GM12878 (cell line): ENCODE measurements around the gene RAC2. TPM values are rescaled to one million over a fixed set of nuclear protein-coding genes. Genes with fewer than 3 reads are reported as not detected.
A peak's percentile ranks its signal among the peaks of the same experiment; 100 is the strongest.

Source experiments
- CBX3 ChIP-seq: fragments of 200-600 bp; sonication (generic); IDR thresholded peaks from 2 replicates; pipeline ENCODE4 v1.6.1; 2016; ENCODE audit warnings: low read depth, borderline replicate concordance
- CEBPB ChIP-seq, 2 experiments: fragments of 150-350 bp in 1 of 2; IDR thresholded peaks; 2 replicates each; pipeline ENCODE4 v1.6.1; 2012 to 2014; ENCODE audit warnings: low read depth in 2 of 2, low read length in 2 of 2, borderline replicate concordance in 1 of 2, inconsistent platforms in 1 of 2
- CHD2 ChIP-seq: IDR thresholded peaks from 2 replicates; pipeline ENCODE4 v1.6.1; 2011; ENCODE audit warnings: low read depth, low read length, improper control_type of control experiment, borderline replicate concordance
- EGR1 ChIP-seq, 2 experiments: IDR thresholded peaks; 1 replicate in 1 of 2; 2 replicates in 1 of 2; pipeline ENCODE4 v1.6.1; 2011 to 2012; ENCODE audit warnings: low read depth in 2 of 2, low read length in 2 of 2, borderline replicate concordance in 1 of 2, mild to moderate bottlenecking in 1 of 2, moderate library complexity in 1 of 2
- EP300 ChIP-seq, 2 experiments: fragments of 150-350 bp in 1 of 2; IDR thresholded peaks; 2 replicates each; pipeline ENCODE4 v1.6.1; 2011 to 2012; ENCODE audit warnings: low read depth in 2 of 2, low read length in 2 of 2, borderline replicate concordance in 1 of 2, improper control_type of control experiment in 1 of 2, inconsistent platforms in 1 of 2; ENCODE audit not compliant: control insufficient read depth in 1 of 2
- GATAD2B ChIP-seq: fragments of 450-650 bp; conservative IDR thresholded peaks from 2 replicates; pipeline ENCODE4 v1.6.1; 2017; ENCODE audit warnings: low read depth, mild to moderate bottlenecking, moderate library complexity
- HDAC6 ChIP-seq: fragments of 200-600 bp; sonication (generic); IDR thresholded peaks from one replicate; pipeline ENCODE4 v1.8.0; 2017; ENCODE audit warnings: antibody characterized with exemption; ENCODE audit not compliant: unreplicated experiment
- HDGF ChIP-seq: fragments of 450-650 bp; IDR thresholded peaks from 2 replicates; pipeline ENCODE4 v1.6.1; 2016; ENCODE audit warnings: antibody characterized with exemption
- MEF2B ChIP-seq: fragments of 450-650 bp; IDR thresholded peaks from 2 replicates; pipeline ENCODE4 v1.6.1; 2018; ENCODE audit warnings: mild to moderate bottlenecking, moderate library complexity; ENCODE audit not compliant: partially characterized antibody, poor library complexity, severe bottlenecking
- MXI1 ChIP-seq: fragments of 150-350 bp; IDR thresholded peaks from 2 replicates; pipeline ENCODE4 v1.6.1; 2011; ENCODE audit warnings: low read depth, mild to moderate bottlenecking, inconsistent platforms, low read length, improper control_type of control experiment
- NBN ChIP-seq: fragments of 450-650 bp; IDR thresholded peaks from 2 replicates; pipeline ENCODE4 v1.6.1; 2016
- NRF1 ChIP-seq: conservative IDR thresholded peaks from 2 replicates; pipeline ENCODE4 v1.6.1; 2011; ENCODE audit warnings: mild to moderate bottlenecking, low read depth, low read length, improper control_type of control experiment
- PKNOX1 ChIP-seq: fragments of 450-650 bp; IDR thresholded peaks from 2 replicates; pipeline ENCODE4 v1.6.1; 2016; ENCODE audit warnings: mild to moderate bottlenecking
- POU2F2 ChIP-seq: IDR thresholded peaks from 3 replicates; pipeline ENCODE4 v1.6.1; 2011; ENCODE audit warnings: low read depth, mild to moderate bottlenecking, low read length, borderline replicate concordance
- RCOR1 ChIP-seq: conservative IDR thresholded peaks from 2 replicates; pipeline ENCODE4 v1.6.1; 2012; ENCODE audit warnings: low read depth, low read length, improper control_type of control experiment
- SIN3A ChIP-seq: IDR thresholded peaks from 2 replicates; pipeline ENCODE4 v1.6.1; 2012; ENCODE audit warnings: low read depth, low read length, improper control_type of control experiment
- SREBF2 ChIP-seq: IDR thresholded peaks from 2 replicates; pipeline ENCODE4 v1.6.1; 2012; ENCODE audit warnings: mild to moderate bottlenecking, low read length
- STAT1 ChIP-seq: fragments of 450-650 bp; conservative IDR thresholded peaks from 2 replicates; pipeline ENCODE4 v1.6.1; 2014; ENCODE audit warnings: antibody characterized with exemption, mild to moderate bottlenecking
- TBL1XR1 ChIP-seq: IDR thresholded peaks from 2 replicates; pipeline ENCODE4 v1.6.1; 2012; ENCODE audit warnings: low read depth, low read length, improper control_type of control experiment
- ZBTB11 ChIP-seq: fragments of 450-650 bp; formaldehyde crosslinking; IDR thresholded peaks from 2 replicates; pipeline ENCODE4 v1.5.0; 2022; ENCODE audit warnings: mild to moderate bottlenecking, missing genetic modification characterization
- polyA plus RNA-seq, 11 experiments: library from polyadenylated mRNA; depleted of rRNA in 4 of 11; unstranded in 6 of 11; stranded (reverse) in 5 of 11; fragments of >200 nt; fragmentation: Nextera tagmentation in 4 of 11; fragmentation: Illumina TruSeq in 1 of 11; extraction: Ambion mirVana in 4 of 11; extraction: Trizol in 1 of 11; gene quantifications; 1 replicate in 1 of 11; 2 replicates in 10 of 11; pipeline versions ENCODE4 v1.2.1 to v1.2.3, GENCODE V29; 2011 to 2016; ENCODE audit warnings: inconsistent platforms in 2 of 11, missing spikeins in 2 of 11, low read depth in 1 of 11
- total RNA-seq, 4 experiments: library from RNA; depleted of rRNA in 3 of 4; stranded (reverse); fragments of >200 nt in 3 of 4; fragmentation: Illumina TruSeq in 1 of 4; extraction: Trizol in 1 of 4; gene quantifications; 2 replicates each; pipeline versions ENCODE4 v1.2.1 to v1.2.3, GENCODE V29; 2013 to 2021
- TF ChIP-seq, protein P1 (sequence below): fragments of 450-650 bp; formaldehyde crosslinking; IDR thresholded peaks from 2 replicates; pipeline ENCODE4 v1.4.0; 2020; ENCODE audit warnings: mild to moderate bottlenecking, moderate library complexity
- TF ChIP-seq, protein P2 (sequence below): IDR thresholded peaks from 2 replicates; pipeline ENCODE4 v1.6.1; 2011; ENCODE audit warnings: low read depth, mild to moderate bottlenecking, low read length, moderate library complexity, borderline replicate concordance; ENCODE audit errors: extremely low read depth

Gene RAC2
- total and polyA plus RNA-seq, 10 of the 15 experiments (the other 5 are each of a cell fraction or from before 2014, with no cell fraction given): 102 to 386 (median 304) TPM

DNA sequence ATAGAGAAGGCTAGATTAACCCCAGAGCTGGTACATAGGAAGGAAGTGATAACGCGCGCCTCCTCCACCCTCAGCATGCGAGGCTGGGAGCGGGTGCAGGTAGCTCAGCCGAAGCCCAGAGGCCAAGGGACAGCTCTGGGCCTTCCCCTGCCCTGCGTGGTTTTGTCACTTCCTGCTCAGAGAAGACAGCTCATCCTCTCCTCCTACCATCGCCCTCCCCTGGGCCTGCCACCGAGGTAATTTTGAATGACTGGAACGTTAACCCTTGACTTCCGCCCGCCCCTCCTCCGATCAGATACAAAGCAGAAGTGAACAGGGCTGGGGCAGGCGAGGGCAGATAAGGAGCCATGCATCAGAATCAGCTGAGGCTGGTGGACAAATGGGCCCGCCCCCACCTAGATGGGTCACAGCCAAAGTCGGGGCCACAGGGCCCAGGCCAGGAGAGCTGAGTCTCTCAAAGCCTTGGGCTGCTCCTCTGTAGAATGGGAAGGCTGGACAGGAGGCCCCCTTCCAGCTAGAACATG lies 1.6 kb downstream of the RAC2 start (continued):
- TF ChIP-seq MXI1: peak; percentile 79
- no peak for TF ChIP-seq CEBPB (IDR thresholded peaks at IDR 0.05; ENCODE audit: borderline replicate concordance in 1 of 2, low read depth in 2 of 2, low read length in 2 of 2)
- TF ChIP-seq, protein P1, sequence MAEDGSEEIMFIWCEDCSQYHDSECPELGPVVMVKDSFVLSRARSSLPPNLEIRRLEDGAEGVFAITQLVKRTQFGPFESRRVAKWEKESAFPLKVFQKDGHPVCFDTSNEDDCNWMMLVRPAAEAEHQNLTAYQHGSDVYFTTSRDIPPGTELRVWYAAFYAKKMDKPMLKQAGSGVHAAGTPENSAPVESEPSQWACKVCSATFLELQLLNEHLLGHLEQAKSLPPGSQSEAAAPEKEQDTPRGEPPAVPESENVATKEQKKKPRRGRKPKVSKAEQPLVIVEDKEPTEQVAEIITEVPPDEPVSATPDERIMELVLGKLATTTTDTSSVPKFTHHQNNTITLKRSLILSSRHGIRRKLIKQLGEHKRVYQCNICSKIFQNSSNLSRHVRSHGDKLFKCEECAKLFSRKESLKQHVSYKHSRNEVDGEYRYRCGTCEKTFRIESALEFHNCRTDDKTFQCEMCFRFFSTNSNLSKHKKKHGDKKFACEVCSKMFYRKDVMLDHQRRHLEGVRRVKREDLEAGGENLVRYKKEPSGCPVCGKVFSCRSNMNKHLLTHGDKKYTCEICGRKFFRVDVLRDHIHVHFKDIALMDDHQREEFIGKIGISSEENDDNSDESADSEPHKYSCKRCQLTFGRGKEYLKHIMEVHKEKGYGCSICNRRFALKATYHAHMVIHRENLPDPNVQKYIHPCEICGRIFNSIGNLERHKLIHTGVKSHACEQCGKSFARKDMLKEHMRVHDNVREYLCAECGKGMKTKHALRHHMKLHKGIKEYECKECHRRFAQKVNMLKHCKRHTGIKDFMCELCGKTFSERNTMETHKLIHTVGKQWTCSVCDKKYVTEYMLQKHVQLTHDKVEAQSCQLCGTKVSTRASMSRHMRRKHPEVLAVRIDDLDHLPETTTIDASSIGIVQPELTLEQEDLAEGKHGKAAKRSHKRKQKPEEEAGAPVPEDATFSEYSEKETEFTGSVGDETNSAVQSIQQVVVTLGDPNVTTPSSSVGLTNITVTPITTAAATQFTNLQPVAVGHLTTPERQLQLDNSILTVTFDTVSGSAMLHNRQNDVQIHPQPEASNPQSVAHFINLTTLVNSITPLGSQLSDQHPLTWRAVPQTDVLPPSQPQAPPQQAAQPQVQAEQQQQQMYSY (CRISPR knock-in tag): no peak
- no peak for TF ChIP-seq SREBF2
- TF ChIP-seq, protein P2, sequence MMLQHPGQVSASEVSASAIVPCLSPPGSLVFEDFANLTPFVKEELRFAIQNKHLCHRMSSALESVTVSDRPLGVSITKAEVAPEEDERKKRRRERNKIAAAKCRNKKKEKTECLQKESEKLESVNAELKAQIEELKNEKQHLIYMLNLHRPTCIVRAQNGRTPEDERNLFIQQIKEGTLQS: no peak
- TF ChIP-seq STAT1: no peak
- peak in 1 of 2 experiments; percentile 42; a peak in 1 of 4 replicates for TF ChIP-seq EP300 (IDR thresholded peaks at IDR 0.05; ENCODE audit: borderline replicate concordance in 1 of 2, control insufficient read depth in 1 of 2, low read depth in 2 of 2, low read length in 2 of 2)
- TF ChIP-seq RCOR1: 0 out of 2 replicates have a peak, but pooled peaks have one; percentile 39
- no peak for TF ChIP-seq CBX3
- TF ChIP-seq HDGF: peak; percentile 84; the same call in 1 of the 2 replicates
- TF ChIP-seq NRF1: no peak
- TF ChIP-seq TBL1XR1: peak; percentile 67; the same call in 1 of the 2 replicates
- TF ChIP-seq POU2F2: peak; percentile 85; the same call in 2 of the 3 replicates
- TF ChIP-seq HDAC6: no peak
- TF ChIP-seq NBN: peak; percentile 79; the same call in 1 of the 2 replicates
- TF ChIP-seq GATAD2B: 0 out of 2 replicates have a peak, but pooled peaks have one; percentile 35
- 0 out of 3 replicates have a peak, but pooled peaks of 1 of the 2 experiments have one; percentile 5 for TF ChIP-seq EGR1 (IDR thresholded peaks at IDR 0.05; ENCODE audit: borderline replicate concordance in 1 of 2, low read depth in 2 of 2, low read length in 2 of 2)
- TF ChIP-seq CHD2: peak; percentile 81
- TF ChIP-seq SIN3A: no peak
- peak; percentile 95 for TF ChIP-seq PKNOX1
- peak; percentile 44 for TF ChIP-seq MEF2B
- TF ChIP-seq ZBTB11 (CRISPR knock-in tag): no peak
